Glutamatergic neuron (in vitro differentiated cells): ENCODE results near the gene CARMIL1. TPM values are rescaled to one million over a fixed set of nuclear protein-coding genes. Genes with fewer than 3 reads are reported as not detected.

Source experiments
- DNase-seq: peaks from one replicate; pipeline ENCODE4 v3.0.0; 2022
- H3K27ac Mint-ChIP-seq: one replicate; pipeline ENCODE4 v1.8.0; 2020; ENCODE audit warnings: mild to moderate bottlenecking, mixed read lengths, inconsistent platforms; ENCODE audit not compliant: unreplicated experiment
- H3K27me3 Mint-ChIP-seq: one replicate; pipeline ENCODE4 v1.8.0; 2020; ENCODE audit warnings: mild to moderate bottlenecking, moderate library complexity, mixed read lengths, inconsistent platforms; ENCODE audit not compliant: unreplicated experiment
- H3K36me3 Mint-ChIP-seq: one replicate; pipeline ENCODE4 v1.8.0; 2020; ENCODE audit warnings: mild to moderate bottlenecking, mixed read lengths, inconsistent platforms; ENCODE audit not compliant: unreplicated experiment
- H3K4me1 Mint-ChIP-seq: one replicate; pipeline ENCODE4 v1.8.0; 2020; ENCODE audit warnings: mild to moderate bottlenecking, low read depth, mixed read lengths, inconsistent platforms; ENCODE audit not compliant: unreplicated experiment
- H3K4me3 Mint-ChIP-seq: one replicate; pipeline ENCODE4 v1.8.0; 2020; ENCODE audit warnings: mild to moderate bottlenecking, mixed read lengths, inconsistent platforms; ENCODE audit not compliant: unreplicated experiment
- H3K9me3 Mint-ChIP-seq: one replicate; pipeline ENCODE4 v1.8.0; 2020; ENCODE audit warnings: mild to moderate bottlenecking, moderate library complexity, mixed read lengths, inconsistent platforms; ENCODE audit not compliant: unreplicated experiment
- total RNA-seq: library from RNA; stranded (reverse); fragmentation: NEBNext Ultra II Directional; extraction: Animal tissue kit (Norgen Biotek cat#: 25700); gene quantifications from one replicate; pipeline ENCODE4 v1.2.1, GENCODE V29; 2021; ENCODE audit not compliant: unreplicated experiment
- TF ChIP-seq, protein P1 (sequence below): fragments of 200-600 bp; sonication (generic); IDR thresholded peaks from one replicate; pipeline ENCODE4 v1.5.0; 2021; ENCODE audit not compliant: partially characterized antibody, unreplicated experiment

CARMIL1 gene
- total RNA-seq, 1 donor from 2014 or later, result 4.8 TPM

DNA sequence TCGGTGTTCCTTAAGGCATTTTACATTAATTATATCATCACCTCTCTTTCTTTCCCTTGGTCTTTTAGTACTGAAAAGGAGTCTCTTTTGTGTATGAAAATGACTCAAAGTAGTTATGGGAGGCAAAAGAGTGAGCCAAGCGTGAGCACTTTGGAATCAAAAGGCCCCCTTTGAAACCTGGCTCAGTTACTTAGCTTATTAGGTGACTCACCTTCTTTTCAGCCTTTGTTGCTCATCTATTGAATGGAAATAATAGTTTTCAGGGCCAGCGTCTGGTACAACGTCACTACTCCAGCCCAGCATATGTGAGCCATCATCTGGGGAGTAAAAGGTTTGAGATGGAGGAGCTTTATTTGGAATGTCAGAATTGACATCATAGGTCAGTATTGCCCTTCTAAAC is 225.5 kb downstream of the CARMIL1 start:
- H3K27me3 Mint-ChIP-seq, result no peaks in the 10 kb centered on the region
- peaks cover 1% of the 10 kb centered on the region for H3K4me1 Mint-ChIP-seq
- H3K9me3 Mint-ChIP-seq, result no peaks in the 10 kb centered on the region
- H3K4me3 Mint-ChIP-seq, result no peak overlapping the region
- TF ChIP-seq, protein P1, sequence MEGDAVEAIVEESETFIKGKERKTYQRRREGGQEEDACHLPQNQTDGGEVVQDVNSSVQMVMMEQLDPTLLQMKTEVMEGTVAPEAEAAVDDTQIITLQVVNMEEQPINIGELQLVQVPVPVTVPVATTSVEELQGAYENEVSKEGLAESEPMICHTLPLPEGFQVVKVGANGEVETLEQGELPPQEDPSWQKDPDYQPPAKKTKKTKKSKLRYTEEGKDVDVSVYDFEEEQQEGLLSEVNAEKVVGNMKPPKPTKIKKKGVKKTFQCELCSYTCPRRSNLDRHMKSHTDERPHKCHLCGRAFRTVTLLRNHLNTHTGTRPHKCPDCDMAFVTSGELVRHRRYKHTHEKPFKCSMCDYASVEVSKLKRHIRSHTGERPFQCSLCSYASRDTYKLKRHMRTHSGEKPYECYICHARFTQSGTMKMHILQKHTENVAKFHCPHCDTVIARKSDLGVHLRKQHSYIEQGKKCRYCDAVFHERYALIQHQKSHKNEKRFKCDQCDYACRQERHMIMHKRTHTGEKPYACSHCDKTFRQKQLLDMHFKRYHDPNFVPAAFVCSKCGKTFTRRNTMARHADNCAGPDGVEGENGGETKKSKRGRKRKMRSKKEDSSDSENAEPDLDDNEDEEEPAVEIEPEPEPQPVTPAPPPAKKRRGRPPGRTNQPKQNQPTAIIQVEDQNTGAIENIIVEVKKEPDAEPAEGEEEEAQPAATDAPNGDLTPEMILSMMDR, result no peak
- no peak overlapping the region for H3K27ac Mint-ChIP-seq
- no peaks in the 10 kb centered on the region for H3K36me3 Mint-ChIP-seq
- DNase-seq, result no peak

DNA sequence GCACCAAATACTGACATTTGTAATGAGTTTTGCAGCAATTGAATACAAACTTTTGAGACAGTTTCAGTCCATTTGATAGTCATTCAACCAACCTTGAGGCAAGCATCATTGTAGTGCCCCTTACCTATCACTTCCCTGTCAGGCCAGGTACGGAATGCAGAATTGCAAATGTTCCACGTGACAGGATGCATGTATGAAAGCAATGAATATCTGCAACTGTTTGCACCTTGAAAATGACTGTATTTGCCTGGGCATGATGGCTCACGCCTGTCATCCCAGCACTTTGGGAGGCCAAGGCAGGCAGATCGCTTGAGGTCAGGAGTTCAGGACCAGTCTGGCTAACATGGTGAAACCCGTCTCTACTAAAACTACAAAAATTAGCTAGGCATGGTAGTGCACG is 226.8 kb downstream of the CARMIL1 start:
- no peak for DNase-seq
- H3K27ac Mint-ChIP-seq, result no peak overlapping the region
- no peaks in the 10 kb centered on the region for H3K4me1 Mint-ChIP-seq
- no peaks in the 10 kb centered on the region for H3K27me3 Mint-ChIP-seq
- no peaks in the 10 kb centered on the region for H3K9me3 Mint-ChIP-seq
- H3K4me3 Mint-ChIP-seq, result no peak overlapping the region
- TF ChIP-seq, protein P1, result no peak
- no peaks in the 10 kb centered on the region for H3K36me3 Mint-ChIP-seq

DNA sequence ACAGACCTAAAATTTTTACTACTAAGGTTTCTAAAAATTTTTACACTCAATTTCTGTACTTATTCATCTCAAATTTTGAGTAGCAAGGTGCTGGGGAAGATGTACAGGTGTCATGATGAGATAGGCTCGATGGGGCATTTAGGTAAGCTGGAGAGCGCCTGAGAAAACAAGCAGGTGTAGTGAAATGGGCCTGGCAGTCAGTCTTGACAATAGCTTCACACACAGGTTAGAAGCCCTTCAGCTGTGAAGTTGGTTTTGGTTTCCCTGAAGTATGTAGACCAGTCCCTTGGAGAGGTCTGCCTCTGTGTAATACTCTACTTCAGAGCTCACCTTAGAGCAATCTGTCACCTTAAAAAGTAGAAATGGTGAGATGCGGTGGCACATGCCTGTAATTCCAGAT is 228.9 kb downstream of the CARMIL1 start:
- Mint-ChIP-seq H3K4me3 (no peak overlapping the region), H3K4me1 (no peaks in the 10 kb centered on the region), H3K9me3 (no peaks in the 10 kb centered on the region), H3K36me3 (no peaks in the 10 kb centered on the region), H3K27me3 (no peaks in the 10 kb centered on the region), H3K27ac (no peak overlapping the region)
- no peak for DNase-seq
- TF ChIP-seq, protein P1, result no peak

DNA sequence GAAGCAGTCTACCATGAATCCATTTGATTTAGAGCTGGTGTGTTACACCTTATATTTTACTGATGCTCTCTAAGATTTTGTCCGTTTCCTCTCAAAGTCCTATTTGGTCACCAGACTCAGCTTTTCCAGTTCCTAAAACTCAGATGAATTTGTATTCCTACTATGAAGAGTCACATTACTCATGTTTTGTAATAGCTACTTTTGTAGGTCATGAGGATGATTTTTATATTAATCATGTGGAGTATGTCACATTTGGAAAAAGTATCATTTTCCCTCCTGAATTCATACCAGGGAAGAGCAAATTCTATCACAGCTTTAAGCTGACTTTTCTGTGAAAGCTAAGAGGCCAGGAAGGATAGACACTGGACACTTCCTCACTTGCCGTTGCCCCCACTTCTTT is 232.2 kb downstream of the CARMIL1 start:
- H3K4me3 Mint-ChIP-seq, result no peak overlapping the region
- no peaks in the 10 kb centered on the region for H3K36me3 Mint-ChIP-seq
- H3K27ac Mint-ChIP-seq, result no peak overlapping the region
- DNase-seq, result no peak
- no peaks in the 10 kb centered on the region for H3K9me3 Mint-ChIP-seq
- H3K27me3 Mint-ChIP-seq, result no peaks in the 10 kb centered on the region
- TF ChIP-seq, protein P1, result no peak
- no peaks in the 10 kb centered on the region for H3K4me1 Mint-ChIP-seq

DNA sequence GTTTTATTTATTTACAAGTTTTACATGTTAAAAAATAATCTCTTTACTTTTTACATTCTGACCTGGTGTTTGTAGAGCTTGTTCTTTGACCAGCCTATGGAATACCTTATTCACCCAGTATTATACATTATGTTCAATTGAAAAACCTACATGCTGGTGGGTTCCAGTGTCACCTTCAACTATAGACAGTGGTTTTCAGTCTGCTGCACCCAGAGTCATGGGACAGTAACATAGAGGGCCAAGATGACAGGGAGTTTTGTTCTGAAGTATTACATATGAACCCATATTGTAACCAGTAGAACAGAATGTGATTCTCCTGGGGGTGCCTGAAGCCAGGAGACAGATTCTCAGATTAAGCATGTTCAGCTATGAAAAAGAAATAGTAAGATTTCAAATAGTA is 233.4 kb downstream of the CARMIL1 start:
- Mint-ChIP-seq H3K27ac (no peak overlapping the region), H3K27me3 (no peaks in the 10 kb centered on the region), H3K9me3 (no peaks in the 10 kb centered on the region), H3K4me3 (no peak overlapping the region), H3K4me1 (no peaks in the 10 kb centered on the region), H3K36me3 (no peaks in the 10 kb centered on the region)
- DNase-seq, result no peak
- TF ChIP-seq, protein P1, result no peak
